Activated T-cell treated with anti-CD3 and anti-CD28 coated beads for 48 hours (primary cell): ENCODE results near the gene RPIA.
A peak's percentile ranks its signal among the peaks of the same experiment; 100 is the strongest.

Experiments
- DNase-seq: peaks from one replicate; pipeline ENCODE4 v3.0.0-alpha.2; 2020; ENCODE audit warnings: low read depth

RPIA gene

GRCh38 chr2:88686320-88686719, 5.2 kb upstream of the RPIA start:
- DNase-seq: no peak

- no peak for DNase-seq
Measured at GRCh38 chr2:88687384-88687783, 4.1 kb upstream of the RPIA start.

- DNase-seq: peak; percentile 30
Measured at GRCh38 chr2:88690591-88691338, 708 bp upstream of the RPIA start.

GRCh38 chr2:88692187-88692586, 714 bp downstream of the RPIA start:
- peak; percentile 16 for DNase-seq

GRCh38 chr2:88693911-88694414, 2.5 kb downstream of the RPIA start:
- DNase-seq: no peak

- DNase-seq: no peak
Measured at GRCh38 chr2:88696611-88697010, 5.1 kb downstream of the RPIA start.

GRCh38 chr2:88697370-88698026, 6.0 kb downstream of the RPIA start:
- DNase-seq: no peak

GRCh38 chr2:88698027-88698413, 6.5 kb downstream of the RPIA start:
- DNase-seq: no peak

GRCh38 chr2:88698498-88699233, 7.2 kb downstream of the RPIA start:
- DNase-seq: no peak

GRCh38 chr2:88707003-88707402, 15.5 kb downstream of the RPIA start:
- DNase-seq: no peak

GRCh38 chr2:88709181-88709631, 17.7 kb downstream of the RPIA start:
- no peak for DNase-seq

- no peak for DNase-seq
Measured at GRCh38 chr2:88711289-88711688, 19.8 kb downstream of the RPIA start.

- DNase-seq: no peak
Measured at GRCh38 chr2:88711897-88712296, 20.4 kb downstream of the RPIA start.

GRCh38 chr2:88713408-88713807, 21.9 kb downstream of the RPIA start:
- no peak for DNase-seq

- DNase-seq: no peak
Measured at GRCh38 chr2:88714667-88715066, 23.2 kb downstream of the RPIA start.

GRCh38 chr2:88720399-88720798, 28.9 kb downstream of the RPIA start:
- no peak for DNase-seq

- no peak for DNase-seq
Measured at GRCh38 chr2:88721268-88721667, 29.8 kb downstream of the RPIA start.

- DNase-seq: no peak
Measured at GRCh38 chr2:88724643-88725332, 33.3 kb downstream of the RPIA start.

- DNase-seq: no peak
Measured at GRCh38 chr2:88729061-88729745, 37.7 kb downstream of the RPIA start.

- no peak for DNase-seq
Measured at GRCh38 chr2:88733155-88733902, 41.9 kb downstream of the RPIA start.

GRCh38 chr2:88735133-88735532, 43.7 kb downstream of the RPIA start:
- no peak for DNase-seq
